Chondrocyte (in vitro differentiated cells): ENCODE results near the gene SYTL3. TPM values are rescaled to one million over a fixed set of nuclear protein-coding genes. Genes with fewer than 3 reads are reported as not detected.

ENCODE experiments used
- DNase-seq: peaks from one replicate; pipeline ENCODE4 v3.0.0; 2021; ENCODE audit warnings: mixed read lengths, low spot score
- H3K27ac Mint-ChIP-seq: one replicate; pipeline ENCODE4 v1.8.0; 2021; ENCODE audit warnings: mild to moderate bottlenecking, moderate library complexity, mixed read lengths; ENCODE audit not compliant: unreplicated experiment
- H3K27me3 Mint-ChIP-seq: 2 replicates; pipeline ENCODE4 v1.8.0; 2021; ENCODE audit warnings: low read depth, mixed read lengths
- H3K36me3 Mint-ChIP-seq: 2 replicates; pipeline ENCODE4 v1.8.0; 2021; ENCODE audit warnings: low read depth, mixed read lengths
- H3K4me1 Mint-ChIP-seq: 2 replicates; pipeline ENCODE4 v1.8.0; 2021; ENCODE audit warnings: low read depth, mild to moderate bottlenecking, mixed read lengths
- H3K4me3 Mint-ChIP-seq: one replicate; pipeline ENCODE4 v1.8.0; 2021; ENCODE audit warnings: mild to moderate bottlenecking, moderate library complexity, mixed read lengths; ENCODE audit not compliant: unreplicated experiment
- H3K9me3 Mint-ChIP-seq: 2 replicates; pipeline ENCODE4 v1.8.0; 2021; ENCODE audit warnings: low read depth, mixed read lengths
- total RNA-seq: library from RNA; stranded (reverse); gene quantifications from 3 replicates; pipeline ENCODE4 v1.2.1, GENCODE V29; 2021
- TF ChIP-seq, protein P1 (sequence below): fragments of 200-600 bp; sonication (generic); IDR thresholded peaks from 2 replicates; pipeline ENCODE4 v1.5.0; 2021; ENCODE audit warnings: antibody characterized with exemption, mild to moderate bottlenecking, moderate library complexity

The SYTL3 gene
- total RNA-seq, 1 donor from 2014 or later, result 1.4 TPM

DNA sequence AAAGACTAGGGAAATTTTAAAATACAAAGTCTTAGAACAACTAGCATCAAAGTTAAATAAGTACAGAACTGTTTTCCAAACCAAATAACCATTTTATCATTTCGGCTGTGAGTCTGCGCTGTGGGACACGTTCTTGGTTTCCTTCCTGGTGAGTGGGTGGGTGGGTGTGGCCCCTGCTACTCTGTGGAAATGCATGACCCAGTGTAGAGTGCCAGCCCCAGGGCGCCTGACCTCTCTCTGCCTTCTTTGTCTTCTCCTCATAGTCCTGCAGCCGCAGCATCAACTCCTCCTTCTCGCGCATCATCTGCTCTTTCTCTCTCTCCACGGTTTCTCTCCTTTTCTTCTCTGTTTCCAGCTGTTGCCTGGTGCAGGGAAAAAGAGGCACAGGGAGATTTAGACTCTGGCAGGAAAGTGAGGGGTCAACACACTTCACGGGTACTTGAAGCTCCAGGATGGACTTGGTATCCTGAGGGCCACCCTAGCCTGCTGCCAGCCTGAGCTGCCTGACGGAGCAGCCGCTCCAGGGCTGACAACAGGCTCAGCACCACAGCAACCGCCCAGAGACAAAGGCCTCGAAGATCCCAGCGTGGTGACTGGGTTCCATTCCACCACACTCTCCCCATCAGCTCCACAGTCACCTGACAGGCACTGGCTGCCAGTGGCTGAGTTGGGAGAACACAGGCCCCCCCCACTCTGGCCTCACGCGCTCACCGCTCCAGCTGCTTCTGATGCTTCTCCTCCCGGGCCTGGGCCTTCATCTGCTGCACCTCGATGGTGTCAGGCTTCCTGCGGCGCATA, 120.9 kb downstream of the SYTL3 start:
- Mint-ChIP-seq H3K27me3 (no peaks in the 10 kb centered on the region), H3K36me3 (peaks cover 59% of the 10 kb centered on the region), H3K27ac (no peak overlapping the region), H3K4me1 (peaks cover 5% of the 10 kb centered on the region), H3K4me3 (no peak overlapping the region), H3K9me3 (no peaks in the 10 kb centered on the region)
- TF ChIP-seq, protein P1, sequence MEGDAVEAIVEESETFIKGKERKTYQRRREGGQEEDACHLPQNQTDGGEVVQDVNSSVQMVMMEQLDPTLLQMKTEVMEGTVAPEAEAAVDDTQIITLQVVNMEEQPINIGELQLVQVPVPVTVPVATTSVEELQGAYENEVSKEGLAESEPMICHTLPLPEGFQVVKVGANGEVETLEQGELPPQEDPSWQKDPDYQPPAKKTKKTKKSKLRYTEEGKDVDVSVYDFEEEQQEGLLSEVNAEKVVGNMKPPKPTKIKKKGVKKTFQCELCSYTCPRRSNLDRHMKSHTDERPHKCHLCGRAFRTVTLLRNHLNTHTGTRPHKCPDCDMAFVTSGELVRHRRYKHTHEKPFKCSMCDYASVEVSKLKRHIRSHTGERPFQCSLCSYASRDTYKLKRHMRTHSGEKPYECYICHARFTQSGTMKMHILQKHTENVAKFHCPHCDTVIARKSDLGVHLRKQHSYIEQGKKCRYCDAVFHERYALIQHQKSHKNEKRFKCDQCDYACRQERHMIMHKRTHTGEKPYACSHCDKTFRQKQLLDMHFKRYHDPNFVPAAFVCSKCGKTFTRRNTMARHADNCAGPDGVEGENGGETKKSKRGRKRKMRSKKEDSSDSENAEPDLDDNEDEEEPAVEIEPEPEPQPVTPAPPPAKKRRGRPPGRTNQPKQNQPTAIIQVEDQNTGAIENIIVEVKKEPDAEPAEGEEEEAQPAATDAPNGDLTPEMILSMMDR, result no peak
- no peak for DNase-seq

DNA sequence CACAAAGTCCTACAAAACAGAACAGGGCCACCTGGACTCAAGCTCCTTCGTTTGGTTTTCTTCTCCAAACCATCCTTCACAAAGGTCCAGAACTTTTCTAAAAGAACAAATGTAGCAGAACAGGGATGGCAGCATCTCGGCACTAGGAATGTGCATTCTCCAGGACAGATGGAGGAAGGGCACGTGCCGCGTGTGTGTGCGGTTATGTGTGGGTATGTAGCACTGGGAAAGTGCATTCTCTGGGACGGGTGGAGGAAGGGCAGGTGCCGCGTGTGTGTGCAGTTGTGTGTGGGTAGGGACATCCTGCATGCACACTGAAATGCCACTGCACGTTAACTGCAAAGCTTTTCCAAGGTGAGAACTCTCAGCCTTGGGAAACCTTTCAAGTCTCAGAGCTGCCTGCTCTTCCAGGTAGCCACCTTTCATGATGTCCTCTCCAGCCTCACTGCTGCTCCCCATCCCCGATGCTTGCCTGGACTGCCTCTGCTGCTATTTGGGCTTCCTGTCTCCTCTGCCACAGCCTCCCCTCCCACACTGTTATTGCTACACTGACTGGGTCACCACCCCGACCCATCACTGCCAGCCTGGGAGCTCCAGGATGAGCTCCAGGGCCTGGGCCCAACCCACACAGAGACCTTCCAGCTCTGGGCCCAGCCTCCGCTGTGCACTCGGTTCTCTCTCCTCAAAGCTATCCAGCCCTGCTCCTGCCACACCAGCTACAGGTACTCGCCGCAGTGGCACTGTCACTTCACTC, 121.7 kb downstream of the SYTL3 start:
- H3K9me3 Mint-ChIP-seq, result no peaks in the 10 kb centered on the region
- TF ChIP-seq, protein P1, result no peak
- no peak overlapping the region for H3K4me3 Mint-ChIP-seq
- H3K36me3 Mint-ChIP-seq, result peaks cover 59% of the 10 kb centered on the region
- peaks cover 5% of the 10 kb centered on the region for H3K4me1 Mint-ChIP-seq
- no peaks in the 10 kb centered on the region for H3K27me3 Mint-ChIP-seq
- H3K27ac Mint-ChIP-seq, result no peak overlapping the region
- DNase-seq, result no peak

DNA sequence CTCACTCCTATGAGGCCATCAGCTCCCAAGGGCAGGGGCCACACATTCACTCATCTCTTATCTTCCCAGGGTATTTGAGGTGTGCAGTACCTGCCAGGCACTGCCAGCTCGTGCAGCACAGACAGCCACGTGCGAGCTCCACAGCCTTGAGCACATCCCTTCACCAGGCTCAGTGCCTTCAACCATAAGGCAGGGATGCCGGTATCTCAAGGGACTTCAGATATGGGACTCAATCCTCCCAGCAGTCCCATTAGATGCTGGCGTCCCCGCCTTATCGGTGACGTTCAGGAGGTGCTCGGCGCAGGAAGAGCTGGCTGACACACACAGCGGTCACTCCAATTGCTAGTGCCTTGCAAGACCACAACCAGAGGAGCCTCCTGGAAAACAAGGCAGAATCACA, 122.3 kb downstream of the SYTL3 start:
- DNase-seq, result no peak
- Mint-ChIP-seq H3K36me3 (peaks cover 61% of the 10 kb centered on the region), H3K4me1 (peaks cover 5% of the 10 kb centered on the region), H3K4me3 (no peak overlapping the region), H3K9me3 (no peaks in the 10 kb centered on the region), H3K27me3 (no peaks in the 10 kb centered on the region), H3K27ac (no peak overlapping the region)
- TF ChIP-seq, protein P1, result no peak

DNA sequence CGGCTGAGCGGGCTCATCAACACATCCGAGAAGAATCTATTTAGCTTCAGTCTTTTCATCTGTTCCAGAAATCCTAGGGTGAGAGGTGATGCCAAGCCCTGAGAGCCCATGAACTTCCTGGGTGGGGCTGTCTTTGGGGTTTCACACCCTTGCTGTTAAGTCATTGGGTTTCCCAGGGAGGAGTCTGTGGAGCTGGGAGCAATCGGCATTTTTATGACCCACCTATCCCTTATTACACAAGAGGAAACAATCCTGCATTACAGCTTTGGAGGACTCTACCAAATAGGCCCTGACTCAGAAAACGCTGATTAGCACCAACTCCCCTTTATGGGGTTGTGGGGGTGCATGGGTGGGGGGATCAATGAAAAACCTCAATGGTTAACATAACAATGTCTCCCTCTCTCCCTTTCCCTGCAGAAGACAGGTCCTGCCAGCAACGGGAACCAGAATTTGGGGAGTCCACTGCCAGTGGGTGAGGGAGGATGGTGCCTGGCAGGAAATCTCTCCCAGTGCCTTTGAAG, 123.1 kb downstream of the SYTL3 start:
- no peak for DNase-seq
- no peak overlapping the region for H3K4me3 Mint-ChIP-seq
- H3K36me3 Mint-ChIP-seq, result peaks cover 59% of the 10 kb centered on the region
- TF ChIP-seq, protein P1, result no peak
- peaks cover 5% of the 10 kb centered on the region for H3K4me1 Mint-ChIP-seq
- H3K9me3 Mint-ChIP-seq, result no peaks in the 10 kb centered on the region
- no peak overlapping the region for H3K27ac Mint-ChIP-seq
- H3K27me3 Mint-ChIP-seq, result no peaks in the 10 kb centered on the region

DNA sequence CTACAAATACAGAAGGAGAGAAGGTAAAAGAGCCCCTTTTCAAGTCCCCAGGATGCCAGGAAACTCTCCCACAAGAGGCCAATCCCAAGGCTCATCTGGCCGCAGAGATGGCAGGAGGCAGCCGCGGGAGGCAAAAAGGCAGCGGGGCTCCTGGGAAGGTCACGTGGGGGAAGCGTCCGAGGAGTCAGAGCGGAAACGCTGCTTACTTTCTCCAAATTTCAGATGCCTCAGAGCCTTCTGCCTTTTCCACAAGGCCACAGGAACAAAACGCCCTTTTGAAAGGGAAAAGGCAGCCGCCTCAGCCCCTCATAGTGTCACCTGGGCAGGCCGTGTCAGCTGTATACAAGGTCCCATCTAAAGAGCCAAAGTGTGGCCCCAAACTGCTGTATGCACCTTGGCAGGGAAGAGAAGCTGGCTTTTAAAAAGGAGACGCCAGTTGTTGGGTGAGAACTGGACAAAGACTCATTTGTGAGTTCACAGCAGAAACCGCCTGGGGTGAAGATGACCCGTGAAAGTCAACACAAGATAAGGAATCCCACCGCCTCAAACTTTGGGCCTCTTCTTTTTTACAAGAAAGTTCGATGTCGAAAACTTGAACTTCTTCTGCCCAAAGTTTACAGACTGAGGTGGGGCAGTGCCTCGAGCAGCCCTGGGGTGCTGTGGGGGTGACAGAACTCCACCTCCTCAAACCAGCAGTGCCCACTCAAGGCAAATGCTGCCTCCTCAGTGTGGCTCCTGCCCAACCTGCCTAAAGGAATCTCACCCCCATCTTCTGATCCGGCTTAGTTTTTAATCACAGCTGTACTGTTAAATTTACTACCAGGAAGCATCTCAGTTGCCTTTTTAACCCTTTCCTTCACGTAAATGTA, 124.0 kb downstream of the SYTL3 start:
- no peak overlapping the region for H3K4me3 Mint-ChIP-seq
- no peaks in the 10 kb centered on the region for H3K27me3 Mint-ChIP-seq
- TF ChIP-seq, protein P1, result no peak
- H3K9me3 Mint-ChIP-seq, result no peaks in the 10 kb centered on the region
- DNase-seq, result no peak
- no peak overlapping the region for H3K27ac Mint-ChIP-seq
- peaks cover 5% of the 10 kb centered on the region for H3K4me1 Mint-ChIP-seq
- peaks cover 55% of the 10 kb centered on the region for H3K36me3 Mint-ChIP-seq
